Dermis lymphatic vessel endothelial cell (primary cell): ENCODE results near the gene H2BK1. TPM values are rescaled to one million over a fixed set of nuclear protein-coding genes. Genes with fewer than 3 reads are reported as not detected.

ENCODE experiments used
- total RNA-seq: library from RNA; depleted of rRNA; stranded (reverse); fragments of >200 nt; gene quantifications from 2 replicates; pipeline ENCODE4 v1.2.1, GENCODE V29; 2014

H2BK1 gene
- not detected in 2 replicates for total RNA-seq

GRCh38 chr7:151210087-151210854 lies at the start of gene H2BK1:
TSS of gene H2BK1 (minus strand) at chr7:151210488. CDS start at chr7:151210318, 170 bp downstream.

DNA sequence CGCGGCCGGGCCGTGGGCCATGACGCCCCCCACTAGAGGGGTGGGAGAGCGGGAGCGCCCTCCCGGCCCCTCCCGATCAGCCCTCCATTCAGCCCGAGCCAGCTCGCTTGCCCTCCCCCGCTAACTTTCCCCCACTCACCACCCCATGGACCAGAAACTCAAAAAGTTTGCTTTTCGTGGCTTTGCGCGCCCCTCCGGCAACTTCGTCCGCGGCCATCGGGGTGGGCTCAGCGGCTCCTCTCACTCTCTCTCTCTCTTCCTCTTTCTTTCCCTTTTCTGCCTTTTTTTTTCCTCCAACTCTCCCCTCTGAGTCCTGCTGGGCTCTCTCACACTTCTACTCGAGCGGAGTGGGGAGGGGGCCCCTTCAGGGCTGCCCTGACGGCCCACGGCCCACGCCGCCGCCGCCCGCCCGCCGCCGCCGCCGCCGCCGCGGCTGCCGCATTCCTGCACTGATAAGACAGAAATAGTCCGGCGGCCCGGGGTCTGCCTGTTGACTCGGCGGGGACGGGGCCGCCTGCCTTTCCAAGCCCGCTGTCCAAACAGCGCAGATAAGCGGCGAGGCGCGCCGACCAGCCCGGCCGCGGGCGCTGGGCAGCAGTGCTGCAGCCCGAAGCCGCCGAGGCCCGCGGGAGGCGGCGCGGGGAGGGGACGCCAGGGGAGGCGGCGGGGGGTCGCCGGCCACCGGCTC lies 38.2 kb upstream of the H2BK1 start, which contains the start of gene SMARCD3:
SMARCD3 (minus strand) TSS at position 349 of the 688 bp plus-strand sequence; CDS start at position 217, 132 bp downstream.

DNA sequence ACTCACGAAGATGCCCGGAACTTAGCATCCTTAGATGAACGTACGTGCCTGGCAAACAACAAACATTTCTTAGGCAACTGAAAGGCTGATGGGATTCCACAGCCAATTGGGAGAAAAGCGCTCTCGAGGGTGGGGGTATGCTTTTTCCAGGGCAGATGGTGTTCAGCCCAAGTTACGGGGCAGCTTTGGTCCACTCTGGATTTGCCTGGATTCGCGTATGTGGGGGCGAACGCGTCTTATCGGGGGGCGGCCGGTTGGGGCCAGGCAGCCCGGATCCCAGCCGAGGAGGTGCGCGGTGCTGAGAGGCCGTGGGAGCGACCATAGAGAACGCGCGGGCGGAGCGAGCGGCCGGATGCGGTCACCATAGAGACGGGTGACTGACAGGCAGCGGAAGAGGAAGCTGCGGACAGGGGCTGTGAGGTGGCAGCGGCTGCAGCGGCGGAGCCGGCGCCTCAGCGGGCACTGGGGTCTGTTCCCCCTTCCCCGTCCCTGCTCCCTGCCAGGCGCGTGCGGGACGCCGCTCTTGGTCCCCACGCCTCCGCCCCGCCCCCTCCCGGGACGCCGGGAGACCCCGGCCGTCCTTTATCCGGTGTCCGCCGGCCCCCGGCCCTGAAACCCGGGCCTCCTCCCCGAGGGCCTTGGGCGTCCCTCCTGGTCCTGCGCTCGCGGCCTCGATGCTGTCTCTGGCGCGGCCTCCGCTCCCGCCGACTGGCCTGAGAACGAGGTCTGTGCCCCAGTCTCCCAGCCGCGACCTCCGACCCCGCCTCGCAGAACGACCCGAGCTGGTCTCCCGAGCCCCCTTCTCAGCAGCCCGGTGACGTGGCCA lies 22.0 kb upstream of the H2BK1 start, which contains the start of gene CHPF2:
CHPF2 (plus strand) TSS at position 393 of the 826 bp plus-strand sequence. CDS start 1,529 bp downstream, outside the sequence.

DNA sequence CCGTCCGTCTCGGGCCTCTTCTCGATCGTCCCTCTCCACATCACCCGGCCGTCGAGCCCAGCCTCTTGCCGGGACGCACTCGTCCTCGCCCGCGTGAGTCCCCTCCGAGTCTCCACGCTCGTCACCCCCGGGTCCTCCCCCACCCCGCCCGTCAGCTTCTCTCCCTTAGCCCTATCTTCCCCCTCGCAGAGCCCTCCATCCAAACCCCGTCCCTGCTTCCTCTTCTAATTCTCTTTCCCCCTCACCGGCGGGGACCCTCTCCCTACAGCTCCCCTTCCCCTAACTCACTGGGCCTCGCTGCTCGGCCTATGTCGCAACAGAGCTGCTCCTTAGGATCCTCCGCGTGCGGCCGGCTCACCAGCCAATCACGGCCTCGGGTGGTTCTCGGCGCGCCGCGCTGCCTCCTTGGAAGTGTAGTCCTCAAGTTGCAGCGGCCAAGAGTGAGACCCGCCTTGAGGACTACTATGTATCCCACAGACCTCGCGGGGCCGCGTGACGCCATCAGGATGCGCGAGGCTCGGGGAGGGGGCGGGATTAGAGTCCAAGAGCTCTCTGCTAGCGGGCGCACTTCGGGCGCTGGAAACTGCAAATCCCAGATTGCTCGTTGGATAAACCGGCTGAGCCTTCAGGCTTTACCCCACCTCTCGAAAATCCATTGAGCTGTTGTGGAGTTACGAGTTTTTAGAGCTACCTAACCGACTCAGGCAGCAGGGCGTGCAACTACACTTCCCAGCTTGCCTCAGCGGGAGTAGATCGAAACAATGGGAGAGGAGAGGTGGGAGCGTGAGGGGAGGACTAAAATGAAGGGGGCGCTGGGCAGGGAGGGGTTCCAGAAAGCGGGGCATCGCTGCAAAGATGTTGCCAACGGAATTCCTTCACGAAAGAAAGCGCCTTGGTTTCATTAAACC lies 16.8 kb upstream of the H2BK1 start, which contains the start of gene ABCF2:
ABCF2 (minus strand) TSS at position 331 of the 908 bp plus-strand sequence. CDS start 747 bp downstream, outside the sequence.

DNA sequence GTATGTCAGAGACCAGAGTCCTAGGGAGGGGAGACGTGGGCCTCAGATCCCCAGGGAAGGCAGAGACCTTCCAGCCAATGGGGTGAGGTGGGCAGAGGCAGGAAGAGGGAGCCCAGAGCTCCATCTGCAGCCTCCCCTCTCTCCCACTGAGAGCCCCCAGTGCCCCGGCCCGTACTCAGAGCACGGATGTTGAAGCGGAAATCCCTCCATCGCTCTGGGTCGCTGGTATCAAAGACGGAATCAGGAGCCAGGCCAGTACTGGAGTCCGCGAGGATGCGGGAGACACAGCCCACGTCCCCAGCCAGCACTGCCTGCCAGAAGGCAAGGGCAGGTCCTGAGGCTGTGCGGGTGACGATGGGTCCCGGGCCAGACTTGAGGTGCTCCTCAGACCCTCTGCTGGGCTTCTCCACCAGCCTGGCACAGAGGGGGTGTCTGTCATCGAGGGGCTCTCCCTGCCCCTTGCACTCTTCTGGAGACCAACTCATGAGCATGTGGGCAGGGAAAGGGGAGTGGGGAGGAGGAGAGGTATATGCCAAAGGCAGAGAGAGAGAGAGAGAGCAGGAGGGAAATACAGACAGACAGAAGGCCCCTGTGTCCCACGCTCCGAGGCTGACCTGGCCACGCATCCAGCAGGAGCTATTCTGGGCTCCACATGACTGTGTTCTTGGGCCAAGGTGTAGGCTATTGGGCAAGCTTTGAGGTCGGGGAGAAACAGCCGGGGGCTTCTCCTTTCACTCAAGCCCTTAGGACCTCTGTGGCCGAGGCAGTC lies 23.5 kb downstream of the H2BK1 start, which contains the start of gene ASB10:
ASB10 (minus strand) TSS at position 611 of the 769 bp plus-strand sequence; CDS start at position 491, 120 bp downstream.

DNA sequence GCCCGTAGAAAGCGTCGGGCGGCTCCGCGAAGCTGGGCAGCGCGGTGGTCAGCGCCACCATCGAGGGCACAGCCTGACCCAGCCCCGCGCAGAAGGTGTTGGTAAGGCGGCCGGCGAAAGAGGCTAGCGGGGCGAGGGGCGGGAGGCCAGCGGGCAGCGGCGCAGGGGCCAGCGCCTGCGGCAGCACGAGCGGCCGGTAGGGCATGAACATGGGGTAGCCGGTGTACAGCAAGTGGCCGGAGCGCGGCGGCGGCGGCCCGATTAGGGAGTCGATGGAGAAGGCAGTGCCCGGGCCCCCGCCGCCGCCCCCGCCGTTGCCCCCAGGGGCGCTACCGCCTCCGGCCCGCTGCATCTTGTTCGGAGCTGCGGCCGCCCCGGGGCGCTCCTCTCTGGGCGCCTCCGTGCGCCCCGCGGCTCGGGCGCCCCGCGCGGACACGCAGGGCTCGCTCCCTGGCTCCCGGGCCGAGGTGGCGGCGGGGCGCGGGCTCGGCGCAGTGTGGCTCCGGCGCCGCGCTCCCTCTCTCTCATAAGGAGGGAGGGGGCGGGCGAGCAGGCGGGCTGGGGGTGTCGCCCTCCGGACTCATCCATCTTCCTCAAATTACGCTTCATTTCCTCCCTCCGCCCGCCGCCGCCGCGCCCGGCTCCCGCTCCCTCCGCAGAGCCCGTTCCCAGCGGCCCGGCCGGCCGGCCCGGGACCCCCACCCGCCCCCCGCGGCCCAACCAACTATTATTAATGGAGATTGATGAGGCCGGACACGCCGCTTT lies 42.9 kb downstream of the H2BK1 start, which contains the start of gene GBX1:
GBX1 (minus strand) TSS at position 498 of the 765 bp plus-strand sequence; CDS start at position 352, 146 bp downstream.

Other genes starting within 250 kb of the H2BK1 start
- not detected in 2 replicates for gene KCNH2, start 232.2 kb downstream of the H2BK1 start, total RNA-seq
- 29.3 and 29.9 TPM in 2 replicates for gene NOS3, start 219.5 kb downstream of the H2BK1 start, total RNA-seq
- under 0.01 TPM in 2 replicates for gene ATG9B, start 186.0 kb downstream of the H2BK1 start, total RNA-seq
- gene ABCB8, start 182.0 kb downstream of the H2BK1 start, total RNA-seq: 10.1 and 10.3 TPM in 2 replicates
- 0.09 and 0.11 TPM in 2 replicates for gene ASIC3, start 162.0 kb downstream of the H2BK1 start, total RNA-seq
- 16.8 and 16.9 TPM in 2 replicates for gene CDK5, start 152.6 kb downstream of the H2BK1 start, total RNA-seq
- gene SLC4A2, start 150.9 kb downstream of the H2BK1 start, total RNA-seq: 42.8 and 64.4 TPM in 2 replicates
- gene FASTK, start 129.7 kb downstream of the H2BK1 start, total RNA-seq: 35.8 and 39.0 TPM in 2 replicates
- 11.4 and 17.0 TPM in 2 replicates for gene TMUB1, start 127.0 kb downstream of the H2BK1 start, total RNA-seq
- gene AGAP3, start 124.0 kb downstream of the H2BK1 start, total RNA-seq: 44.4 and 62.0 TPM in 2 replicates
- not detected in 2 replicates for gene GBX1, start 42.8 kb downstream of the H2BK1 start, total RNA-seq
- gene ASB10, start 23.2 kb downstream of the H2BK1 start, total RNA-seq: not detected in 2 replicates
- gene ABCF2, start 16.7 kb upstream of the H2BK1 start, total RNA-seq: 32.6 and 45.6 TPM in 2 replicates
- 26.5 and 34.7 TPM in 2 replicates for gene CHPF2, start 22.0 kb upstream of the H2BK1 start, total RNA-seq
- 1.3 and 2.1 TPM in 2 replicates for gene SMARCD3, start 38.2 kb upstream of the H2BK1 start, total RNA-seq
- 26.5 and 33.7 TPM in 2 replicates for gene NUB1, start 131.3 kb upstream of the H2BK1 start, total RNA-seq
- gene WDR86, start 199.6 kb upstream of the H2BK1 start, total RNA-seq: 0.11 TPM in 1 of 2 replicates, not detected in the other
- gene CRYGN, start 229.7 kb upstream of the H2BK1 start, total RNA-seq: not detected in 2 replicates